DMS79 treated with DMSO at 0.1 percent for 48 hours (cell line): ENCODE measurements around the gene PLEKHG1.

Source experiments
- DNase-seq: peaks from one replicate; lab custom pipeline; 2025; lab: John Stamatoyannopoulos, UW

The PLEKHG1 gene

GRCh38 chr6:150640556-150641209 is 41.0 kb downstream of the PLEKHG1 start:
- DNase-seq: no peak

GRCh38 chr6:150641398-150642139 is 41.9 kb downstream of the PLEKHG1 start:
- DNase-seq: no peak

DNA sequence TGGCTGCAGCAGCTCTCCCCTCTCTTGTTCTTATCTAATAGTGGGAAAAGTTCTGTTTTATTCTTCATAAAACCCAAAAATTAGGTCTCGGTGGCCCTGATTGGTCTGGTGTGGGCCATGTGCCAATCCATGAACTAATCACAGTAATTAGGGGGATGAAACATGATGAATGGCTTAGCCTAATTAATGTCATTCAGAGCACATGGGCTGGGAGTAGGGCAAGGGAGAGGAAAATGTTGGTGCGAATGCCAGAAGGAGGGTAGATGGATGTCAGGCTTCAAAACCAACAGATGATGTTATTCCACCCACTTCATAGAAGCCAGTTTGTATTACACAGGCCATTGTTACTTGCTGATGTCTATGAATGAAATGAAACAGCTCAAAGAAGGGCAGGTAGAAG is 46.5 kb downstream of the PLEKHG1 start:
- no peak for DNase-seq

- DNase-seq: no peak
These were observed 47.4 kb downstream of the PLEKHG1 start for GRCh38 chr6:150647051-150647450.
